Measurements from ENCODE around the gene SPTAN1. TPM values are rescaled to one million over a fixed set of nuclear protein-coding genes. Genes with fewer than 3 reads are reported as not detected.

SPTAN1 gene
- total RNA-seq, 1 donor from 2014 or later: 270 TPM

DNA sequence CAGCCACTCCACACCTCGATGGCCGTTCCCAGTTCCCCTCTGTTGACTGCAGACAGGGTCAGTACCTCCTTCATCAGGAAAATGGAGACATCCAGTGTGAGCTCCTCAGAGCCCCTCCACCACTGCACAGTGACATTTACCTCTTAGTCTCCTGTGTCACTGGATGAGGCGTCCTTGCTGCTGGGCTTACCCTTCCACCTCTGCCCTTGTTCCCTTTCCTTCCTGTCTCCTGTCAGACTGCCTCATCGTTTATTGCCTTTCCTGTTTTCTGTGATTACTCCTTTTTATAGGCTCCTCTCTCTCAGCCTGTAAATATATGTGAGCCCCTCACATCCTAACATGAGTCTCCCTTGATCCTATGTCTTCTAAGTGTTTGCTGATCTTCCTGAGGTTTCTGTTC is 23.2 kb upstream of the SPTAN1 start:
- no peak for TF ChIP-seq CTCF (conservative IDR thresholded peaks at IDR 0.05)
- Mint-ChIP-seq H3K9me3 (no peaks in the 10 kb centered on the region), H3K36me3 (peaks cover 20% of the 10 kb centered on the region), H3K27ac (no peak overlapping the region), H3K4me3 (no peak overlapping the region), H3K4me1 (ENCODE audit: unreplicated experiment) (no peaks in the 10 kb centered on the region), H3K27me3 (no peaks in the 10 kb centered on the region)
- DNase-seq (ENCODE audit: extremely low spot score, unreplicated experiment): no peak

DNA sequence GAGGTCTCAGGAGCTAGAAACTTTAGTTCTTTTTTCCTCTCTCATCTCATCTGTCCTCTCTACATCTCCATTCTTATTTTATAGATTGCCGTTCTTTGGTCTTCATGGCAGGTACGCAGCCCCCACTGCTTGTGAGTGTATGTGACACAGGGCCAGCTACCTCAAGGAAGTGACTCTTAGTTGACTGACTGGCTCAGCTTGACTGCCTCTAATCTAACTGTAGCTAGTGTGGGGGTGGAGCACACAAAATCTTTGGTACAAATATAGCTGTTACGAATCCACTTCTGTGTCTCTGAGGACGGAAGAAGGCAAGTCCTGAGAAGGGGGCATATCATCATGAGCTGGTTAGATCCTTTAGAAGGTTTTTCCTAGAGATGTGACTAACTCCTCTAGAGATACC is 19.8 kb upstream of the SPTAN1 start:
- Mint-ChIP-seq H3K9me3 (no peaks in the 10 kb centered on the region), H3K36me3 (peaks cover 22% of the 10 kb centered on the region), H3K27ac (no peak overlapping the region), H3K4me3 (no peak overlapping the region), H3K27me3 (no peaks in the 10 kb centered on the region), H3K4me1 (ENCODE audit: unreplicated experiment) (no peaks in the 10 kb centered on the region)
- no peak for TF ChIP-seq CTCF (conservative IDR thresholded peaks at IDR 0.05)
- DNase-seq (ENCODE audit: extremely low spot score, unreplicated experiment): no peak

DNA sequence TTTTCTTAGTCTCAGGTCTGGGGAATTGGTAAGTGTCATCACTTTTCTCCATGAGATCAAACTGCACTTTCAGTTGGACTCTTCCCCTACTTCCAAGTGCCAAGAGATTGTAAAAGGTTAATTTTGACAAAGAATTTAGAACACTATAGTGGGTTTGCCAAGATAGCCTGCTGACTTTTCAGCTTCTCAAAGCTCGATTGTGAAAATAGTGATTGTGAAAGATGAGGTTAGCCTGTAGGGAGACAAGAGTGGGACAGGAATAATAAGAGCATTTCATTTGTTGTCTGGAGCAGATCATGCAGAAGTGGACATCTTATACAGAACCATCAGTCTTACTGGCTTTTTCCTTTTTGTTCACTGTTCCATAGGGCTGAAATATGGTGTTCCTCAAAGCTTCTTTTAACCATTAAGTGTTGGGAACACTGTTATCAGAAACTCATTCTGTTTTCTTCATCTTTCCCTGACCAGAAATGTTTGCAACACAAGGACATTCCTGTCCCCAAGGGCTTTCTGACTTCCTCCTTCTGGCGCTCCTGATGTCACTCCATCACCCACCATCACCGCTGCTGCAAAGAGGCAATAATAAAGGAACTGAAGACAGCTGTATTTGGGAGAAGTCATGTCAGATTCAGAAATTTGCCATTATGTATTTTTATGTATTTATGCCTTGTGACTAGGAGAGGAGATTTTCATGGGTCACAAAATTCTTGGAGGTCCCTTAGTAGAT is 11.6 kb upstream of the SPTAN1 start:
- H3K36me3 Mint-ChIP-seq: peaks cover 26% of the 10 kb centered on the region
- TF ChIP-seq CTCF (conservative IDR thresholded peaks at IDR 0.05): no peak
- H3K9me3 Mint-ChIP-seq: no peaks in the 10 kb centered on the region
- no peaks in the 10 kb centered on the region for H3K27me3 Mint-ChIP-seq
- H3K27ac Mint-ChIP-seq: no peak overlapping the region
- H3K4me3 Mint-ChIP-seq: no peak overlapping the region
- no peaks in the 10 kb centered on the region for H3K4me1 Mint-ChIP-seq (ENCODE audit: unreplicated experiment)
- DNase-seq (ENCODE audit: extremely low spot score, unreplicated experiment): no peak

- peaks cover 9% of the 10 kb centered on the region for H3K36me3 Mint-ChIP-seq
- TF ChIP-seq CTCF (conservative IDR thresholded peaks at IDR 0.05): no peak
- no peak overlapping the region for H3K27ac Mint-ChIP-seq
- H3K4me3 Mint-ChIP-seq: no peak overlapping the region
- peaks cover 12% of the 10 kb centered on the region for H3K4me1 Mint-ChIP-seq (ENCODE audit: unreplicated experiment)
- H3K9me3 Mint-ChIP-seq: no peaks in the 10 kb centered on the region
- no peaks in the 10 kb centered on the region for H3K27me3 Mint-ChIP-seq
- no peak for DNase-seq (ENCODE audit: extremely low spot score, unreplicated experiment)
These were observed 5.9 kb upstream of the SPTAN1 start for GRCh38 chr9:128546504-128546903.

GRCh38 chr9:128548876-128549275 is 3.5 kb upstream of the SPTAN1 start:
- Mint-ChIP-seq H3K27ac (no peak overlapping the region), H3K4me1 (ENCODE audit: unreplicated experiment) (peaks cover 12% of the 10 kb centered on the region), H3K36me3 (no peaks in the 10 kb centered on the region), H3K4me3 (no peak overlapping the region), H3K9me3 (no peaks in the 10 kb centered on the region), H3K27me3 (no peaks in the 10 kb centered on the region)
- no peak for DNase-seq (ENCODE audit: extremely low spot score, unreplicated experiment)
- TF ChIP-seq CTCF (conservative IDR thresholded peaks at IDR 0.05): no peak

All from type B pancreatic cell (in vitro differentiated cells).